Adrenal gland (tissue), 12 donors: ENCODE data around the gene RPTOR. TPM values are rescaled to one million over a fixed set of nuclear protein-coding genes. Genes with fewer than 3 reads are reported as not detected.

Experiments used
- DNase-seq, 7 donors: peaks; one replicate each; pipeline ENCODE4 v3.0.0-alpha.2; 2019 to 2020
- H3K27ac ChIP-seq, 5 donors: fragments of 200-600 bp; sonication (generic) in 4 of 5; 1 replicate in 3 of 5; 2 replicates in 2 of 5; pipeline versions ENCODE4 v1.5.1 to v1.8.0; 2016 to 2020; ENCODE audit warnings: mild to moderate bottlenecking in 1 of 5
- H3K27me3 ChIP-seq: fragments of 200-600 bp; 2 replicates; pipeline ENCODE4 v1.8.0; 2021
- H3K36me3 ChIP-seq, 2 donors: fragments of 200-600 bp; replicated peaks in 1 of 2; 1 replicate in 1 of 2; 2 replicates in 1 of 2; pipeline versions ENCODE4 v1.5.1 to v1.8.0; 2018 to 2022
- H3K4me1 ChIP-seq, 2 donors: fragments of 200-600 bp; replicated peaks in 1 of 2; 1 replicate in 1 of 2; 2 replicates in 1 of 2; pipeline versions ENCODE4 v1.5.1 to v1.8.0; 2018 to 2021
- H3K4me3 ChIP-seq, 4 donors: fragments of 200-600 bp; sonication (generic) in 3 of 4; one replicate each; pipeline ENCODE4 v1.5.1; 2016 to 2018
- H3K9me3 ChIP-seq, 3 donors: fragments of 200-600 bp; sonication (generic) in 1 of 3; replicated peaks in 1 of 3; 1 replicate in 2 of 3; 2 replicates in 1 of 3; pipeline versions ENCODE4 v1.5.1 to v1.8.0; 2016 to 2021
- POLR2A ChIP-seq, 2 donors: fragments of 450-650 bp; IDR thresholded peaks; one replicate each; pipeline ENCODE4 v1.6.1; 2017; ENCODE audit warnings: antibody characterized with exemption in 2 of 2, mild to moderate bottlenecking in 2 of 2, moderate library complexity in 1 of 2
- WGBS, 4 donors: extraction: QIAGEN DNeasy Blood & Tissue Kit in 2 of 4; methylation state at CpG; one replicate each; pipeline versions ENCODE4 v1.1.5 to v1.1.7; 2013 to 2017; 5-methylcytosine and 5-hydroxymethylcytosine counted together
- intact Hi-C, 2 donors: fragments of 100-400 bp; cut with DNase I; formaldehyde crosslinking; loops; one replicate each; pipeline versions ENCODE4 v1.14.1 to v1.15.0; 2022 to 2023
- polyA plus RNA-seq, 3 donors: library from polyadenylated mRNA; stranded (reverse); fragments of 200-250 nt in 2 of 3; fragments of 350-450 nt in 1 of 3; fragmentation: Illumina TruSeq in 1 of 3; extraction: RNeasy Lipid Tissue Mini Kit (QIAGEN cat#74804) in 1 of 3; gene quantifications; one replicate each; pipeline ENCODE4 v1.2.3, GENCODE V29; 2013 to 2014
- total RNA-seq, 9 donors: library from RNA; depleted of rRNA in 4 of 9; stranded (reverse); fragments of >200 nt in 4 of 9; fragments of 120-200 nt in 1 of 9; fragmentation: NEBNext Ultra II Directional in 1 of 9; extraction: Animal tissue kit (Norgen Biotek cat#: 25700) in 1 of 9; gene quantifications; one replicate each; pipeline versions ENCODE4 v1.1.0 to v1.2.4, GENCODE V29; 2013 to 2023
- TF ChIP-seq, protein P1 (sequence below), 6 experiments: fragments of 450-650 bp in 4 of 6; fragments of 200-600 bp in 2 of 6; sonication (generic) in 1 of 6; IDR thresholded peaks; 1 replicate in 5 of 6; 2 replicates in 1 of 6; pipeline versions ENCODE4 v1.5.1 to v1.8.0; 2016 to 2021; ENCODE audit warnings: antibody characterized with exemption in 6 of 6, mild to moderate bottlenecking in 2 of 6, moderate library complexity in 1 of 6
- donor health status: healthy with polysubstance abuse.
- donor health status: Bipolar disorder and iron deficiency.
- donor health status: DM: yes; HTN: yes; CAD: no.
- donor health status: DM: no; HTN: no; CAD: no.
- donor health status: DM: no; HTN: no; CAD: no.
- donor health status: DM: yes; HTN: yes; CAD: no.

Gene RPTOR
- total and polyA plus RNA-seq, 12 donors: 9.7 to 53.3 (median 29.7) TPM

DNA sequence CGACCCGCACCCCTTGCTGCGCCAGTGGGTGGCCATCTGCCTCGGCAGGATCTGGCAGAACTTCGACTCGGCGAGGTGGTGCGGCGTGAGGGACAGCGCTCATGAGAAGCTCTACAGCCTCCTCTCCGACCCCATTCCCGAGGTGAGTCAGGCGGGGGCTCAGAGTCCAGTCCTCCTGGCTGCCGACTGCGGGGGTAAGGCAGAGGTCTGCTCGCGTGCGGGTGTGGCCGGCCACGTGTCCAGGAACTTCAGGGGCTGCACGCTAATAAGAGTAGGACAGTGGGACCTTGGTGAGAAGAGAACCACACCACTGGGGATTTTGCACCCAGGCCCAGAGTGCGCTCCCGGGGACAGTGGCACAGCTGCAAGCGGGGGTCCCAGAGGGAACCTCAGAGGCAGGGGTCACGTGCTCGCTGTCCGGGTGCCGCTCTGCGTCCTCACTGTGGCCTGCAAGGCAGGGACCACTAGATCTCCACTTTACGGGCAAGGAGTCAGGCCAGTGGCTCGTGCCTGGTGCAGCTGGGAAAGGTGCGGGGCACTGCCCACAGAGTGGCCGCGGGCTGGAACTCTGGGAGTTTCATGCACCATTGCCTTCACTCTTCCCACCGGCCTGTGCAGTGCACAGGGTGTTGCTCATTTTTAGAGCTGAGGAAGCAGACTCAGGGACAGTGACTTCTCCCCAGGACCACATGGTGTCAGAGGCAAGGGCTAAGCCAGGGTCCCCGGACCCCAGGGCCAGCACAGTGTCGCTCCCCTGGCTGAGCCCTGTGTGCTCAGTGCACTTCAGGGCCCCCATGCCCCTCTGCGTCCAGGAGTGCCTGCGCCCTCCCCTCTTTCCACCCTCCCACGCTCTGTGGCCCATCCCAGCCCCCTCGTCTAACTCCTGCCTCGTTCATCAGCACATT lies 339.4 kb downstream of the RPTOR start:
- intact Hi-C loops: no loop called here
- H3K4me1 ChIP-seq: no peaks in the 10 kb centered on the region
- whole genome bisulfite sequencing, 4 donors: 92 to 96% (median 96%) methylated on average over 22 to 42 of the region's 42 CpGs
- TF ChIP-seq, protein P1, sequence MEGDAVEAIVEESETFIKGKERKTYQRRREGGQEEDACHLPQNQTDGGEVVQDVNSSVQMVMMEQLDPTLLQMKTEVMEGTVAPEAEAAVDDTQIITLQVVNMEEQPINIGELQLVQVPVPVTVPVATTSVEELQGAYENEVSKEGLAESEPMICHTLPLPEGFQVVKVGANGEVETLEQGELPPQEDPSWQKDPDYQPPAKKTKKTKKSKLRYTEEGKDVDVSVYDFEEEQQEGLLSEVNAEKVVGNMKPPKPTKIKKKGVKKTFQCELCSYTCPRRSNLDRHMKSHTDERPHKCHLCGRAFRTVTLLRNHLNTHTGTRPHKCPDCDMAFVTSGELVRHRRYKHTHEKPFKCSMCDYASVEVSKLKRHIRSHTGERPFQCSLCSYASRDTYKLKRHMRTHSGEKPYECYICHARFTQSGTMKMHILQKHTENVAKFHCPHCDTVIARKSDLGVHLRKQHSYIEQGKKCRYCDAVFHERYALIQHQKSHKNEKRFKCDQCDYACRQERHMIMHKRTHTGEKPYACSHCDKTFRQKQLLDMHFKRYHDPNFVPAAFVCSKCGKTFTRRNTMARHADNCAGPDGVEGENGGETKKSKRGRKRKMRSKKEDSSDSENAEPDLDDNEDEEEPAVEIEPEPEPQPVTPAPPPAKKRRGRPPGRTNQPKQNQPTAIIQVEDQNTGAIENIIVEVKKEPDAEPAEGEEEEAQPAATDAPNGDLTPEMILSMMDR (IDR thresholded peaks at IDR 0.05): no peak
- no peak for TF ChIP-seq POLR2A (IDR thresholded peaks at IDR 0.05)
- H3K27me3 ChIP-seq: no peaks in the 10 kb centered on the region
- no peaks in the 10 kb centered on the region for H3K9me3 ChIP-seq
- peak in 1 of 7 donors; percentile 6 for DNase-seq
- peaks cover 0 to 38% of the 10 kb centered on the region in 2 donors for H3K36me3 ChIP-seq
- H3K4me3 ChIP-seq: no peak overlapping the region
- H3K27ac ChIP-seq: no peak overlapping the region

DNA sequence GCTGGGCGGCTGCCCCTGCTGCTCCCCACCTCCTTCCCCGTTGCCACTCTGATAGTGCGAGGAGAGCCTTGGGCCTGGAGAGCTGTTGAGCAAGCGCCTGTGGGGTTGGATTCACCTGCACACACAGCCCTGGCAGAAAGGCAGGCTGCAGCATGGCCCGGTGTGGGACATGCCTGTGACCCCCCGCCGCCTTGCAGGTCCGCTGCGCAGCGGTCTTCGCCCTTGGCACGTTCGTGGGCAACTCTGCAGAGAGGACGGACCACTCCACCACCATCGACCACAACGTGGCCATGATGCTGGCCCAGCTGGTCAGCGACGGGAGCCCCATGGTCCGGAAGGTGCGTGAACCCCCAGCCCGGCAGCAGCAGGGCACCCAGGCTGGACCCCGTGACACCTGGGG lies 340.2 kb downstream of the RPTOR start:
- no peak for TF ChIP-seq POLR2A (IDR thresholded peaks at IDR 0.05)
- TF ChIP-seq, protein P1 (IDR thresholded peaks at IDR 0.05): no peak
- intact Hi-C loops: no loop called here
- Histone ChIP-seq H3K27ac (no peak overlapping the region), H3K9me3 (no peaks in the 10 kb centered on the region), H3K4me3 (no peak overlapping the region), H3K4me1 (no peaks in the 10 kb centered on the region), H3K27me3 (no peaks in the 10 kb centered on the region), H3K36me3 (peaks cover 0 to 38% of the 10 kb centered on the region in 2 donors)
- 90 to 98% (median 97%) methylated on average over 8 to 22 of the region's 22 CpGs for WGBS, 4 donors
- DNase-seq: peak in 1 of 7 donors; percentile 3

DNA sequence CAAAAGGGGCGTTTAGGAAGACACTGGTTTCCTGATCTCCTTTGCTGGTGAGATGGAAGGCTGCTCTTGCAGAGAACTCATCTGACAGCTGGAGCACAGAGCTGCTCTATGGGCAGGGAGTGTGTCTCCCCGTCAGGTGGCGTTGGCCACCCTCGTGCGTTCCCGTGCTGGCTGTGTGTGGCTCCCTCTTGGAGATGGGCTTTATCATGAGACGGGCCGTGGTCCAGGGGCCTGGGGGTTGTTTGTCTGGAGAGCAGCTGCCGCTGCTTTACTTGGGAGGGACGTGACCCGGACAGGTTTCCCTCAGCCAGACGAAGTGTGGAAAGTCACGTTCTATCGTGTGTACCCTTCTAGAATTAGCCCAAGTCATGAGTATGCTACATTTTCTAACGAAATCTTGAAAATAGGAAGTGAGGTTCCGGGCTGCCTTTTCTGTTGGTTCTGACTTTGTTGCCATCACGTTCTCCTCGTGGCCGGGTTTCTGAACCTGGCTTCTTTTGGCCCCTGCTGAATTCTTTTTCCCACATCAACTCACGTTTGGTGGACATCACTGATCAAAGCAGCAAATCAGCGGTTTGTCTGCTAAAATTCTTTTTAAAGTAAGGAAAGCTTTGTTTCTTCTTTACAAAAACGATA lies 341.4 kb downstream of the RPTOR start:
- Histone ChIP-seq H3K27ac (no peak overlapping the region), H3K9me3 (no peaks in the 10 kb centered on the region), H3K4me1 (peaks cover 4 to 5% of the 10 kb centered on the region in 2 donors), H3K27me3 (no peaks in the 10 kb centered on the region), H3K4me3 (no peak overlapping the region), H3K36me3 (peaks cover 0 to 37% of the 10 kb centered on the region in 2 donors)
- intact Hi-C loops: no loop called here
- DNase-seq: no peak
- TF ChIP-seq, protein P1 (IDR thresholded peaks at IDR 0.05): no peak
- no peak for TF ChIP-seq POLR2A (IDR thresholded peaks at IDR 0.05)
- WGBS, 4 donors: 93 to 96% (median 94%) methylated on average over 17 to 22 of the region's 22 CpGs
